CD4-positive, alpha-beta T cell treated with Interferon alpha-2 for 1 hour (primary cell): ENCODE results near the gene SPINK2.

ENCODE experiments used
- DNase-seq, 2 donors: peaks; one replicate each; pipeline ENCODE4 v3.0.0-alpha.2; 2020 to 2022

The SPINK2 gene

GRCh38 chr4:56799161-56799759 lies 22.2 kb downstream of the SPINK2 start:
- DNase-seq = no peak

GRCh38 chr4:56796211-56796610 lies 25.3 kb downstream of the SPINK2 start:
- no peak for DNase-seq

- no peak for DNase-seq
Measured at GRCh38 chr4:56791316-56791715, 30.2 kb downstream of the SPINK2 start.

DNA sequence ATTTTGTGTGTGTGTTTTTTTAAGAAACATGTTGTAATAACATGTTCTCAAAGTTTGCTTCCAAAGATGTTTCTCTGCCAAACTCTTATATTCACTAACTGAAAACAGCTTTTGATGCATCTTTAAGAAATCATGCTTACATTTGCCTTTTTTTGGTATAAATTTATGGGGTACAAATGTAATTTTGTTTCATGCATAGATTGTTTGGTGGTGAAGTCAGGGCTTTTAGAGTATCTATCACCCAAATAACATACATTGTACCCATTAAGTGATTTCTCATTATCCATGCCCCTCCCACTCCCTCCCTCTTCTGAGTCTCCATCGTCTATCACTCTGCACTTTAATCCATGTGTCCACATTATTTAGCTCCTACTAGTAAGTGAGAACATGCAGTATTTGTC lies 30.8 kb downstream of the SPINK2 start:
- DNase-seq = no peak

- no peak for DNase-seq
Measured at GRCh38 chr4:56788081-56788480, 33.4 kb downstream of the SPINK2 start.

- no peak for DNase-seq
Measured at GRCh38 chr4:56787380-56787779, 34.1 kb downstream of the SPINK2 start.

GRCh38 chr4:56786955-56787354 lies 34.5 kb downstream of the SPINK2 start:
- no peak for DNase-seq

- no peak for DNase-seq
Measured at GRCh38 chr4:56783986-56784385, 37.5 kb downstream of the SPINK2 start.

DNA sequence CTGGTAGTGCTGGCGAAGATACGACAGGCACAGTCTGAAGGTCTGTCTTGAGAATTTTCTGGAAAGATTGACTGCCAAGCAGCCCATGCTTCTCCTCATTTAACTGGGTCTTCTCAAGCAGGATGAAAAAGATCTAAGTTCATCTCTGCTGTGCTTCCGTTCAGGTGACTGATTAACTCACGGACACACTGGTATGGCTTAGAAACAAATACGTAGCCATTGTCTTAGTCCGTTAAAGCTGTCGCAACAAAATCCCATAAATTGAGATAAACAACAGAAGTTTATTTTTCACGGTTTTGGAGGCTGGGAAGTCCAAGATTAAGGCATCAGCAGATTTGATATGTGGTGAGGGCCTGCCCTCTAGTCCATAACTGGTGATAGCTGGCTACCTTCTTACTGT lies 39.5 kb downstream of the SPINK2 start:
- no peak for DNase-seq

DNA sequence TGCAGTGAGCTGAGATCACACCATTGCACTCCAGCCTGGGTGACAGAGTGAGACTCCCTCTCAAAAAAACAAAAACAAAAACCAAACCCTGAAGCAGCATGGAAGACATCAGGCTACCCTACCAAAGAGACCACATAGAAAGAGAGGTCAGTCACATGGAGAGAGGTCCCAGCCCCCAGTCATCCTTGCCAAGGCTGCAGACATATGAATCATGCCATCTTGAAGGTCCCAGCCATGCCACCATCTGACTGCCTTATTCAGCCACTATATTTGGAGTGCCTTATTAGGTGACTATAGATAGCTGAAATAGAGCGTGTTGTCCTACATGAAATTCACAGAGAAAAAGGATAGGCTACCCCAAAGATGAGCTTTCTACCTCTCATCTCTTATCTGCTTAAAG lies 48.2 kb downstream of the SPINK2 start:
- no peak for DNase-seq

DNA sequence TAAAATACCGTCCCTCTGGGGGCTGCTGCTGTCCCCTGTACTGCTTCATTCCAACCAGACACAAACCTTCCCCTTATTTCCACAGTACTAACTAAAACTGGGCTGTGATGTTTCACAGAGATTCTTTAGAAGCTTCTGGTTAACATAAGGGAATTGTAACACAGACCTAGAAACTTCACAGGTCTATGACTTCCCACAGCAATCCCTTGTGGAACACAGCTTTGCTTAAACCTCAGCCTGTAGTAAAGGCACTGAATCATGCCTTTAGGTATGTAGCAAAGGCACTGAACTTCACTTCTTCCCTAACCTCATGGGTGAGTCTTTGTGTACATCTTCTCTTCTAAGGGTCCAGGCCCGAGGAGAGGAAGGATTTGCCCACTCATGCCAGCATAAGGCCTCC lies 49.4 kb downstream of the SPINK2 start:
- no peak for DNase-seq

- DNase-seq = no peak
Measured at GRCh38 chr4:56768763-56769162, 52.7 kb downstream of the SPINK2 start.

- no peak for DNase-seq
Measured at GRCh38 chr4:56768316-56768715, 53.2 kb downstream of the SPINK2 start.

GRCh38 chr4:56767567-56767966 lies 53.9 kb downstream of the SPINK2 start:
- DNase-seq = no peak

DNA sequence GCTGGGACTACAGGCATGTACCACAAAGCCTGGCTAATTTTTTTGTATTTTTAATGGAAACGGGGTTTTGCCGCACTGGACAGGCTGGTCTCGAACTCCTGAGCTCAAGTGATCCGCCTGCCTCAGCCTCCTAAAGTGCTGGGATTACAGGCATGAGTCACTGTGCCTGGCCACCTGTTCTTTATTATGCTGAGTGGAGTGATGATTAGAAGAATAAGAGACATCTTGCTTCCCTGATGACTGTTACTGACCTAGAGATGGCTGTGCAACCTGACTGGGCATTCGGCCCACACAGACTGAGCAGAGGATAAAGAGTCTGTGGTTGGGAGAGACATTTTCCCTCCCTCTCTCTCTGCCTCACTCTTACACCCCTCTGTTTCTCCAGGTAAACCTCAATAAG lies 56.7 kb downstream of the SPINK2 start:
- no peak for DNase-seq

- no peak for DNase-seq
Measured at GRCh38 chr4:56764223-56764622, 57.3 kb downstream of the SPINK2 start.

DNA sequence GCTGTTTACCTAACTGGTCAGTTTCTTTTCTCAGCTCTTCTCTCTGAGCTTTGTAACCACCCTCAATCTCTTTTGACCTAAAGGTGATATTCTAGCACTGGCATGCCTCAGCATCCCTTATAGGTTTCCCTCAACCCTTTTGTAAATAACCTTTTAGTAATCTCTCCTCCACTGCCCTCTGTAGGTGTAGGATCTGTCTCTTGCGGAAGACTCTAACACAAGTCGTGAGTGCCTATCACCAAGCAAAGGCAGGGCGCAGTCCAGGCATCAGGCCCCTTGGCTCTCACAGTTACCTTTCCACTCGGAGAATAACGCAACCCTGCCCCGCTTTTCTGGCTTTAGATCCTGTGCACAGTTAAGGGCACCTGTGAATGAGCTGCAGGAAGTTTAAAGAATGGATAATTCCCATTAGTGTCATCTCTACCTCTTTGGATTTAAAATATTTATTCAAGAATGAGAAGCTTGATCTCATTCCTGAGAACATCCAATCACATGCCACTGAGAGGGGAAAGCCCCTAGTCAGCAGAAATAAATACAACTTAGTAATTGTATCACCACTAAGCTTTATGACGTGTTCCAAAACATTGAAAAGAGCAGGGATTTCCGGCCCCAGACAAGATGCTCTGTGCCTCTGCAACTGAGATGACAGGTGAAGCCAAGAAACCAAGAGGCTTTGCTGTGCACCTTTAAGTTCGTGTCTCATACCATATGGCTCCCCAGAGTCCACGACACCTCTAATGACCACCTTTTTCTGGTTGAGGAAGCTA lies 58.8 kb downstream of the SPINK2 start:
- peak in 1 of 2 donors; percentile 37 for DNase-seq

- no peak for DNase-seq
Measured at GRCh38 chr4:56760183-56760582, 61.3 kb downstream of the SPINK2 start.
